Erythroblast (primary cell): ENCODE data around the gene TULP1.

ENCODE experiments used
- DNase-seq, 2 experiments: peaks; one replicate each; lab custom pipeline; 2025; lab: John Stamatoyannopoulos, UW
- GATA1 ChIP-seq: IDR thresholded peaks from 2 replicates; pipeline ENCODE4 v1.6.1; 2011; ENCODE audit warnings: low read depth, mild to moderate bottlenecking, control low read depth, low read length, moderate library complexity
- POLR2A ChIP-seq: IDR thresholded peaks from 2 replicates; pipeline ENCODE4 v1.6.1; 2011; ENCODE audit warnings: mild to moderate bottlenecking, low read length

TULP1 gene

DNA sequence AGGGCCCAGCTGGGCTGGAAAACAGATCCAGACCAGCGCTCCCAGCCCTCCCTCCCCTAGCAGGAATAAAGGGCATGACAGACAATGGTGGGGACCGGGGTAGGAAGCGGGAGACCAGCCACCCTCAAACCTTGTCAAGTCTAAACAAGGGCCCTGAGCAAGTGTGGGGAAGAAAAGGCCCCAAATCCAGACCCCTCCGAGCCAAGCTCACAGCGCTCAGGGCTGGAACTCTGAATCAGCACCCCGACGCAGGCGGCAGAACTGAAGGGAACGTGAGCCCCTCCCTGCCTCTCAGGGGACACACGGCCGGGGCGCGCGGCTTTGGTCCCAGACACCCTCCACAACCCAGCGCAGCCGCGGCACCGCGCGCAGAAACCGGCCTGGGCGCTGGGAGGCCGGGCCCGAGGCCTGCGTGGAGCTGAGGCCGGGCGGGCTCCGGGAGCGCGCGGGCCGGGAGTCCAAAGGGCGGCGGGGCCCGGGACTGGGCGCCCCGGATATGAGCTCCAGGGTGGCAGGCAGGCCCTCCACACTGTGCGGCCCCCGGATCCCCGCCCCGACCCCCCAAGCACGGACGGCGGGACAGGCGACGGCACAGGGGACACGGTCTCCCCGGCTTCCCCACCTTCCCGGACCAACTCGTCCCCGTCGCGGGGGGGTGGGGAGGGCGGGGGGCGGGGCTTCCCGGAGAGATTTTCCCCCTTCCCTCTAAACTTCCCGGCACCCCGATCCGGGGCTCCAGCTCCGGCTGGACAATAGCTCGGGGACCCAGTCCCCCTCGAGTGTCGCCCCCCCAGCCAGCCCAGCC, 16.5 kb downstream of the TULP1 start:
- TF ChIP-seq GATA1 (no peak), POLR2A (no peak)
- DNase-seq: peak; percentile 38 to 40

DNA sequence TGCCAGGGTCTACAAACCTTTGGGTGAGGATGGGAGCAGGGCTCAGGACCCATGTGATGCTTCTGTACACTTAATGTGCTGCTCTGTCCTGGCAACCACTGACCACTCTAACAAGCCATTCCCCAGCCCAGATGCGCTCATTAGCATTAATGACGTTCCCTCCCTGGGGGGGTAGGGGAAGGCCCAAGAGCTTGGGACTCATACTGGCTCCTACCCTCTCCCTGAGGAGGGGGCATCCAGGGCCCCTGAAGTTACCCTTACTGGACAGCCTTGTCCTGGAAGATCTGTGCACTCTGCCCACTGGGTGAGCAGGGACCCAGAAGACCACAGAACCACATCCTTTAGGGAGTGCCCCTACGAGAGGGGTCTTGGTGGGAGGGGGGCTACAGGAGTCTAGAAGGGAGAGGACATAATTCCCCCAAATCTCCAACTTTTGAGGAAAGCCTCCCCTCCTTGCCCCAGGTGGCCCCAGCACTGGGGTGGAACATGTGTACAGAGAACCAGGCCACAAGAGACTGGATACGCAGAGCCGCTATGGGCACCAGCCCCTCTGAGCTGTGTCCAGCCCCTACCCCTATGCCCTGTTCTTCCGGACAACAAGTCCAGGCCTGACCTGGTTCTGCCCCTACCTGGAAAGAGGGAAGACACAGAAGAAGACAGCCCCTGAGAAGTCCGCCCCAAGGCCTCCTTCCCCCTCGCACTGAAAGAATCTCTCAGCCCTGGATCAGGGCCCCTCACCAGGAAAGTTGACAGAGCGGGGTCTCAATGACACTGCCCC, 17.2 kb downstream of the TULP1 start:
- DNase-seq: no peak
- TF ChIP-seq POLR2A (no peak), GATA1 (no peak)

DNA sequence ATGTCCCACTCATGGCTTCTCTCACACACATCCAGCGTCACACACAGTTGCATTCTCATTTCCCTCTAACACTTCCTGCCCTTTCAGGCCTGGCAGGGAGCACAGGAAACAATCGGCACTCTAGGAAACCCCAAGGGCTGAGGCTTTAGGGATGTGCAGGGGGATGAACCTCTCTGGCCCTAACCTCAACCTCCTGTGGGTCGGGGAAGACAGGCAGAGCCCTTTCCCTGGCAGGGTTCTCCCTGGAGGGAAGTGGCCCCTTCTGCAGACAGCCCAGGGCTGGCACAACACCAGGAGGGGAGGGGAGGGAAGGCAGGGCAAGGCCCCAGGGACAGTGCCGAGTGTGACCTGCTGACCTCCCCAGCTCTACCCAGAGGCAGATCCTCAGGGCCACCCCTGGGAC, 18.5 kb downstream of the TULP1 start:
- TF ChIP-seq GATA1 (no peak), POLR2A (no peak)
- DNase-seq: no peak

DNA sequence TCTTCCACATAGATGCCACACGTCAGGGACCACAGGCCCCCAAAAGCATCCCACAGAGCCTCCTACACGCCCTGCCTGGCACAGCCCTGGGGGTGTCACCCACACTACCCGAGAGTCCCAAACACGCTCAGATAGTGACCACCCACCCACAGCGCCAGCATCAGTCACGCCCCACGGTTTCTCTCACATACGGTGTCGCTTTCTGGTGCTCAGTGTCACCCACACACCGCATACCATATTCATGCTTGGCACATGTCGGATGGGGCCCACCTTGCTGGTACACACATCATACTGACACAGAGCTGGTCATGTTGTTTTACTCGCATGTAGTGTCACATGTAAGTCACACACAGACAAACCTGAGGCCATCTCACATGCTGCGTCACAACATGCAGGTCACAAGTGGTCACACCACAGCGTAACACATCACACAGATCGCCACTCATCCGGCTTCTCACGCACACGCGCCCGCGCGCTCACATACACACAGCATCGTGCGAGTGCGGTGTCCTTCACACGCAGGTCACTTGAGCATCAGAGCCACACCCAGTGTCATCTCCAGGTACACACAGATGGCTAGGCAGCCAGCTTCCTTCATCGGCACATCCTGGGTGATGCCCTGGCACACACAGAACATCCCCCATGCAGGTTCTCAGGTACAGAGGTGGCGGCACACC, 19.3 kb downstream of the TULP1 start:
- DNase-seq: no peak
- TF ChIP-seq GATA1 (no peak), POLR2A (no peak)

DNA sequence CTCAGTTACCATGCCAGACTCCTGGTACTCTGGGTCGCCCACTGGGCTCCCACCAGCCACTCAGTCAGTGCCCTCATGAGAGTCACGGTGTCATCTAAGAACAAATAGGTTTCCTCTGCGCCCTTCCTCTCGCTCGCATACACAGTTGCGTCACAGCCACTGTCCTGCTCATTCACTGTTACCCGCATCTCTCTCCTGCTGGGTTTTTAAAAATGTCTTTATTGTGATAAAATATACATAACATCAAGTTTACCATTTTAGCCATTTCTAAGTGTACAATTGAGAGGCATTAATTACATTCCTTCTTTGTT, 19.8 kb downstream of the TULP1 start:
- TF ChIP-seq POLR2A: no peak
- no peak for TF ChIP-seq GATA1
- DNase-seq: no peak

DNA sequence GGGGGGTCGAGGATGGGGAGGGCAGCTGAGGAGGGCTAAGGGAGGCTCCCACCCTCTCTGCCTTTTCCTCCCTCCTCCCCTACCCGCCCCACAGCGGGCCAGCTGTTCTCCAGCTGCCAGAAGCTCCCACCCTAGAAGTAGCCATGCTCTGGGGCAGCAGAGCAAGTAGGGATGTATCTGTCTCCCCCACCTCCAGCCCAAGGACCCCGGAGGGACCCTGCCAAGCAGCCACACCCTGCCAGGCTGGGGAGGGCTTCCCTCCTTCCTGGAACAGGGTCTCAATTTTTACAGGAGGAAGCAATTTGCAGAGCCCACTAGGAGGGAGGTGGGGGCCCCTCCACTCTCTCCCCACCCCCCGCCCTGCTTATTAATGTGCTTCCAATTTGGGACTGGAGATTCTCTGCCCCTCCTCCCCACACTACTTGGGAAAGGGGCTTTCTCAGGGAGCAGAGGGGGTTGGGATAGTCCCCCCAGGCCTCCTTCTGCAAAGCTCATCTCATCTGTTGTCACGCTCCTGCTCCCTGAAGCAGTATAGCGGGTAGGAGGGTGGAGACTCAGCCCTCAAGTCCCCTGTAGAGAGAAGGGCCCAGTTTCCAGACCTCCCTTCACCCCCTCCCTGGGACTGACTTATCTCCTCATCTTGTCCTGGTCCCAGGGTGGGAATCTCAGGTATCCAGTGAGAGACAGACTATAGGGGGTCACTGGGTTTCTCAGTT, 20.3 kb downstream of the TULP1 start:
- DNase-seq: no peak
- TF ChIP-seq POLR2A (no peak), GATA1 (no peak)

DNA sequence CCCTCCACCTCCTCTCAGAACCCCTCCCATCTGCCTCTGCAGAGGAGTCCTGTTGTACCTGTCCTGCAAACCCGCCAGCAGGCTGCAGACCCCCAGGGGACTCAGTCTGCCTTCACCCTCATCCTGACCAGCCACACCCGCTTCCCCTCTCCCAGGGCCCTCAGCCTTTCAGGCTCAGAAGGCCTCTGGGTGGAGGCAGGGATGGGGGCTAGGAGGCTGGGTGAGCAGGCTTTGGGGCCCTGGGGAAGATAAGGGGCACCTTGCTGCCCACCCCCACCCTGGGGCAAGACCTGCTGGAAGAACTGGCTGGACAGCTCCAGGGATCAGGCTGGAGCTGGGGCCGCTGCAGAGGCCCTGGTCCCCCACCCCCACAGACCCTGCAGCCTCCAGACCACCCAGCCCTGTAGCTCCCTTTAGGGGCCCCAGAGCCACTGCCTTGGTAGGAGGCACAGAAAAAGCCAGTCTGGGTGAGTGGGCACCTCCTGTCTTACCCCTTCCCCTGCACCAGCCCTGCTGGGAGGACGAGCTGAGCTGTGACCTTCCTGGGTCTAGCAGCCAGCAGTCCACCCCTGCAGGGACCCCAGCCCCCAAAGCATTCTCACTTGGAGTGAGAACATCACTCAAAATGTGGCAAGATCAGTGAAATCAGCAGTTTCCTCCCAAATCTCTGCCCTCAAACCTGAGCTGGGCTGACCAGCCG, 21.0 kb downstream of the TULP1 start:
- no peak for DNase-seq

DNA sequence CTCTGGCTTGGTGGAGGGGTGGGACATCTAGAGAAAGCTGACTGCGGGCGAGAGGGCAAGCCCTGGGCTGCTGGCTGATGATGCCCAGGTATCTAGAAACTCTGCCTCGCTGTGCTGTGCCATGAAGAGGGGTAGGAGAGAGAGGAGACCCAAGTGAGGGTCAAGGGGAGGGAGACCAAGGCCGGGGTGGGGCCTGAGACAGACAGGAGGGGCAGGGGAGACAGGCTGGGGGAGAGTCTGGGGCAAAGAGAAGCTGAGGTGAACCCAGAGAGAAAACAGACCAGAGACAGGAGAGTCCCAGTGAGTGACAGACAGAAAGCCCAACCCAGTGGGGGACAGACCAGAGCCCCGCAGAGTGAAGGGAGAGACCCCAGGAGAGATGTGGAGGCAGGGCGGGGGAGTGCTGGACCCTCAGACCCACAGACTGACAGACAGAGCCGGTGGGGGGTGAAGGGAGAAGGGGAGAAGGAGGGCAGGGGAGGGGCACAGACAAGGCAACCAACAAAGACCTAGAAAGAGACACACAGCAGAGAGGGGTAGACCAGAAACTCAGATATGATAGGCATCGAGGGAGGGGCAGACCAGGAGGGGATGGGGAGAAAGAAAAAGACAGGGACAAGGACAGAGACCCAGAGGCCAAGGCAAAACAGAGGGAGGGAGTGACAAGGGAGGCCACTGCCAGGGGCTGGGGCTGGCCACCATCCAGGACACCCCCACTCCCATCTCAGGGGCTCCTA, 21.7 kb downstream of the TULP1 start:
- no peak for DNase-seq
- TF ChIP-seq POLR2A (no peak), GATA1 (no peak)

More for the DNA sequence above, 21.0 kb downstream of the TULP1 start:
- TF ChIP-seq POLR2A (no peak), GATA1 (no peak)

DNA sequence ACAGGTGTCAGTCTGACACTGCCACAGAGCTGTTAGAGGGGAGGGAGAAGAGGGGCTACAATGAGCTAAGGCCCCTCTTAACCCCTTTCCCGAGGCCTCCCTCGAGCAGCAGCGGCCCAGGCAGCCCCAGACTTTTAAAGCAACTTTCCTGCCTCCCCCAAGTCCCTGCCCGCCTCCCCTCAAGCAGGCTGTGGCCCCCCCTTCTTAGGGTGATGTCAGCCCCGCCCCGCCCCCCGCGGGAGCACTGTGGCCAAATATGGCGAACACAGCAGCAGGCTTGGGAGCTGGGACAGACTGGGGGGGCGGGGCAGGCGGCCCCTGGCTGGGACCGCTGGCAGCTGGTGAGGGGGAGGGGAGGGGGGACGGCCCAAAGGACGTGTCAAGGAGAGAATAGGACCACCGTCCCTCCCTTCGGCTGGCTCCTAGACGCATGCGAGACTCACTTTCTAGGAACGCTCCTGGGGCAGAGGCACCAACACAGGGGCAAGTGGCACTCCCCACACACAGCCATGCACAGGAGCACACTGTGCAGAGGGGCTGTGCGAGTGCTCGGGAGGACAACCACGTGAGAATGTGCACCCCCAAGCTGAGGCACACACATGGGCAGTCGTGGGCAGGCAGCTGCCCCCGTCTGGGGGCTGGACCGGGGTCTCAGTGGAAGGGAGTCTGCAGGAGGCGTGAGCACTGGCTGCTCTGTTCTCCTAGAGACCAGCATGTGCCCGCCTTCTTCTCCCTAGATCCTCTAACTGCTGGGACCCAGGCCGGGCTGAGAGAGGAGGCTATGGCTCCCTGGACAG, 22.5 kb downstream of the TULP1 start:
- TF ChIP-seq GATA1 (no peak), POLR2A (no peak)
- peak; percentile 70 to 73 for DNase-seq

DNA sequence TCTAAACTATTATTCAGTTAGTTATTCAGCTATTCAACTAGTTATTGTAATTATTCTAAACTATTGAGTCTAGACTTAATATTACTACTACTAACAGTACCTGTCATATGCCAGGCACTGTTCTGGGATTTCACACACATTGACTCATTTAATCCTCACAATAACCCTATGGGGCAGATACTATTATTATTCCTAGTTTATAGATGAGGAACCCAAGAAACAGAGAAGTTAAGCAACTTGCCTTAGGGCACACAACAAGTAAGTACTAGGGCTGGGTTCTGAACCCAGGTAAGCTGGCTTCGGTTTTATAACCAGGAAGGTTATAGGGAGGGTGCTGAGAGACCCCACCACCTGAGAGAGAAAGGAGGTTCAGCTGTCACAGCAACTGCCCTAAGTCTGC, 23.6 kb downstream of the TULP1 start:
- TF ChIP-seq GATA1 (no peak), POLR2A (no peak)
- no peak for DNase-seq

DNA sequence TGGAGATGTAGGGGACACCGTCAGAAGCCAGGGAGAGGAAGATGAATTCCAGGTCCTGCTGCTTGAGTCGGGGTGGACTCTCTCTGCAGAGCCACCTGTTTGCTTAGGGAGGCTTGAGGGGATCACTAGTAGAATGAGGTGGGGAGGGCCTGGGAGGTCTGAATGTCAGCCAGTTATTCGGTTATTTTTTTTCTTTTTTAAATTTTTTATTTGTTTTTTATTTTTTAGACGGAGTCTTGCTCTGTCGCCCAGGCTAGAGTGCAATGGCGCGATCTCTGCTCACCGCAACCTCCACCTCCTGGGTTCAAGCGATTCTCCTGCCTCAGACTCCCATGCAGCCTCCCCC, 24.2 kb downstream of the TULP1 start:
- no peak for TF ChIP-seq POLR2A
- no peak for TF ChIP-seq GATA1
- DNase-seq: no peak

DNA sequence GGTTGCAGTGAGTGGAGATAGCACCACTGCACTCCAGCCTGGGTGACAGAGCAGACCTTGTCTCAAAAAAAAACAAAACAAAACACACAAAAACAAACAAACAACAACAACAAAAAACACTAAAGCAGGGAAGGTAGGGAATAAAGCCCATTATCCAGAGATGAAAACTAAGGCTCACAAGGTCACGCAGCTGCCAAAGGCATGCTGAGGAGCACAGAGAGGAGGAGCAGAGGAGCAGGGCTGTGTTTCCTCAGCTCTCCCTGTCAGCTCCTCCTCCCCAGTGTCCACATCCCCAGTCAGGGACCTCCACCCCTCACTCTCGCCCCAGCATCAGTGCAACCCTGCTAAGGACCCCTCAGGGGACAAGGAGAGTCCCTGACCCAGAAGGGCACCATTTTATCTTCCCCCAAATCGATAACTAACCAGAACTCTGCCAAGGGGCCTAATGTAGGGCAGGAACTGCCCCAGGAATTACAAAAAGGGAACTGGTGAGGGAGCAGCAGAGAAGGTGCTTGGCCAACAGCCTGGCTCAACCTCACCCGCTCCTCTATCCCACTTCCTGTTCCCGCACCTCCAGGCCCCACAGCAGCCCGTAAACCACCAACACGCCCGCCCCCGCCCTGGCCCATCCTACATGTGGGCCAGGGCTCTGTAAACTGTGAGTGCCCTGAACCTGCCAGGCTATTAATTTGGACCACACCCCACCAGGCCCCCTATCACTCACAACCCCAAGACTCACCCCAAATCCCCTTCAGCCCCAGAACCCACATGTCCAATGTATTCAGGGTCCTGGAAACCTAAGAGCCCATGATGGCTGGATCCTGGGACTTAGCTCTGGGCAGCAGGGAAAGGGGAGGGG, 24.8 kb downstream of the TULP1 start:
- no peak for DNase-seq
- TF ChIP-seq POLR2A (no peak), GATA1 (no peak)
